ENCODE data around the gene ZYG11B. TPM values are rescaled to one million over a fixed set of nuclear protein-coding genes. Genes with fewer than 3 reads are reported as not detected.

ZYG11B gene
- total and polyA plus RNA-seq, 2 of the 13 experiments (the other 11 are each of a cell fraction or from before 2014, with no cell fraction given) = 6.9 to 17.9 TPM

DNA sequence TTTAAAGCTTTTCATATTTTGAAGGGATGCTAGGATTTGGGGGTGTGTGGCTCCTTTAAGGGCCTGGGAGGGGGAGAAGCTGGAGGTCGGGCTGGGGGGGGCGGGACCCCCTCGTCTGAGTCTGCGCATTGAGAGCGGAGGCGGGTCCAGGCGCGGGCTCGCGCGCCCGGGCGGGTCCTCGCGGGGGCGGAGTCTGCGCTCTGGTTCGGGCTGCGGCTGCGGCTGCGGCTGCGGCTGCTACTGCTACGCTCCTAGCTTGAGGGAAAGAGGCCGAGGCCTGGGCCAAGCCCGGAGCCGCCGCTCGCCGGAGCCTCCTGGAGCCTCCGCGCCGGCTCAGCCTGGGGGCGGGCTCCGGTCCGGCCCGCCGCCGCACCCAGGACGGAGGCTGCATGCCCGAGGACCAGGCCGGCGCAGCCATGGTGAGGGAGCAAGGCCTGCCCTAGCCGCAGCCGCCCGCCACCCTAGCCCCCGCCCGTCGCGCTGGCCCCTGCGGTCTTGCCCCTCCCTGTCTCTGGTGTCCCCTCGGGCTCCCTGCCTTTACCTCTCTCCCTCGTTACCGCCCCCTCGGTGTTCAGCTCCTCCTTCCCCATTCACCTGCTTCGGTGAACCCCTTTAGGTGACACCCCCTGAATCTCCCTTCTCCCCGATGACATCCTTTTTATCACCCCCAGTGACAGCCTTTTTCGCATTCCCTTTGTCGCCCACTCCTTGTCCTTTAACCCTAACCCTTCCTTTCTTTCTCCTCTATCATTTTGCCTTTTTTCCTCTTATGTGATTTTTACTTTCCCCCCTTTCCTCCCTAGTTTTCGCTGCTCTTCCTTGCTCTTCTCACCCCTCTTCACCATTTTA lies at the start of gene ZYG11B (continued):
- 0 out of 2 replicates have a peak, but pooled peaks have one; percentile 8 for TF ChIP-seq ATF7 (IDR thresholded peaks at IDR 0.05)
- TF ChIP-seq ATF7 (CRISPR knock-in tag; IDR thresholded peaks at IDR 0.05) = no peak
- no peak for TF ChIP-seq ZNF674 (CRISPR knock-in tag; IDR thresholded peaks at IDR 0.05; ENCODE audit: low read depth)
- no peak for TF ChIP-seq ZNF816 (CRISPR knock-in tag; IDR thresholded peaks at IDR 0.05; ENCODE audit: borderline replicate concordance)
- no peak for TF ChIP-seq NCOA2 (CRISPR knock-in tag; IDR thresholded peaks at IDR 0.05)
- TF ChIP-seq KDM2A (CRISPR knock-in tag; IDR thresholded peaks at IDR 0.05; ENCODE audit: borderline replicate concordance, low read depth) = no peak; the same call in 1 of the 2 replicates
- 0 out of 2 replicates have a peak, but pooled peaks have one; percentile 25 for TF ChIP-seq FOXC1 (CRISPR knock-in tag; IDR thresholded peaks at IDR 0.05; ENCODE audit: borderline replicate concordance)
- no peak for TF ChIP-seq MXD4 (CRISPR knock-in tag; IDR thresholded peaks at IDR 0.05)
- TF ChIP-seq, protein P1, sequence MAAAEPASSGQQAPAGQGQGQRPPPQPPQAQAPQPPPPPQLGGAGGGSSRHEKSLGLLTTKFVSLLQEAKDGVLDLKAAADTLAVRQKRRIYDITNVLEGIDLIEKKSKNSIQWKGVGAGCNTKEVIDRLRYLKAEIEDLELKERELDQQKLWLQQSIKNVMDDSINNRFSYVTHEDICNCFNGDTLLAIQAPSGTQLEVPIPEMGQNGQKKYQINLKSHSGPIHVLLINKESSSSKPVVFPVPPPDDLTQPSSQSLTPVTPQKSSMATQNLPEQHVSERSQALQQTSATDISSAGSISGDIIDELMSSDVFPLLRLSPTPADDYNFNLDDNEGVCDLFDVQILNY (CRISPR knock-in tag; conservative IDR thresholded peaks at IDR 0.05) = no peak
- TF ChIP-seq KDM3A (CRISPR knock-in tag; IDR thresholded peaks at IDR 0.05; ENCODE audit: low read depth) = no peak
- 0 out of 2 replicates have a peak, but pooled peaks have one; percentile 42 for TF ChIP-seq ESRRA (CRISPR knock-in tag; IDR thresholded peaks at IDR 0.05; ENCODE audit: low read depth)
- no peak for TF ChIP-seq ZNF24 (IDR thresholded peaks at IDR 0.05)
- TF ChIP-seq ZBTB8A (CRISPR knock-in tag; IDR thresholded peaks at IDR 0.05; ENCODE audit: borderline replicate concordance, low read depth) = no peak
- TF ChIP-seq GABPB1 (CRISPR knock-in tag; IDR thresholded peaks at IDR 0.05) = peak; percentile 36; the same call in 1 of the 2 replicates
- no peak for TF ChIP-seq ZNF335 (CRISPR knock-in tag; IDR thresholded peaks at IDR 0.05)
- no peak for TF ChIP-seq EEA1 (CRISPR knock-in tag; IDR thresholded peaks at IDR 0.05; ENCODE audit: borderline replicate concordance)
- TF ChIP-seq, protein P2, sequence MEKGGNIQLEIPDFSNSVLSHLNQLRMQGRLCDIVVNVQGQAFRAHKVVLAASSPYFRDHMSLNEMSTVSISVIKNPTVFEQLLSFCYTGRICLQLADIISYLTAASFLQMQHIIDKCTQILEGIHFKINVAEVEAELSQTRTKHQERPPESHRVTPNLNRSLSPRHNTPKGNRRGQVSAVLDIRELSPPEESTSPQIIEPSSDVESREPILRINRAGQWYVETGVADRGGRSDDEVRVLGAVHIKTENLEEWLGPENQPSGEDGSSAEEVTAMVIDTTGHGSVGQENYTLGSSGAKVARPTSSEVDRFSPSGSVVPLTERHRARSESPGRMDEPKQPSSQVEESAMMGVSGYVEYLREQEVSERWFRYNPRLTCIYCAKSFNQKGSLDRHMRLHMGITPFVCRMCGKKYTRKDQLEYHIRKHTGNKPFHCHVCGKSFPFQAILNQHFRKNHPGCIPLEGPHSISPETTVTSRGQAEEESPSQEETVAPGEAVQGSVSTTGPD (CRISPR knock-in tag; IDR thresholded peaks at IDR 0.05) = no peak
- TF ChIP-seq HDAC2 (CRISPR knock-in tag; IDR thresholded peaks at IDR 0.05) = no peak
- TF ChIP-seq KDM4B (CRISPR knock-in tag; IDR thresholded peaks at IDR 0.05) = no peak
- TF ChIP-seq MIER2 (CRISPR knock-in tag; IDR thresholded peaks at IDR 0.05) = no peak
- no peak for TF ChIP-seq ZNF784 (CRISPR knock-in tag; IDR thresholded peaks at IDR 0.05; ENCODE audit: borderline replicate concordance)
- no peak for TF ChIP-seq TCF7L2 (IDR thresholded peaks at IDR 0.05; ENCODE audit: low read depth, low read length)
- TF ChIP-seq SOX13 (IDR thresholded peaks at IDR 0.05) = no peak
- no peak for TF ChIP-seq SOX13 (CRISPR knock-in tag; conservative IDR thresholded peaks at IDR 0.05 in 1 of 2, IDR thresholded peaks at IDR 0.05 in 1 of 2)
- no peak for TF ChIP-seq ZZZ3 (CRISPR knock-in tag; IDR thresholded peaks at IDR 0.05; ENCODE audit: borderline replicate concordance)
- TF ChIP-seq ADNP (CRISPR knock-in tag; IDR thresholded peaks at IDR 0.05) = no peak
- TF ChIP-seq NFRKB (IDR thresholded peaks at IDR 0.05) = no peak
- TF ChIP-seq ZBTB2 (CRISPR knock-in tag; IDR thresholded peaks at IDR 0.05; ENCODE audit: low read depth) = no peak

Data from HepG2 (cell line).